ENCODE measurements around the gene PTPN14.

GRCh38 chr1:214360116-214360515, 191.3 kb downstream of the PTPN14 start:
- TF ChIP-seq CTCF (IDR thresholded peaks at IDR 0.05; ENCODE audit: low read depth, low read length) (no peak), POLR2A (IDR thresholded peaks at IDR 0.05; ENCODE audit: extremely low read depth, insufficient read length) (no peak), MAX (IDR thresholded peaks at IDR 0.05; ENCODE audit: low read depth, low read length) (no peak), MYC (IDR thresholded peaks at IDR 0.05; ENCODE audit: low read depth, low read length) (no peak)

All from NB4 (cell line).